ENCODE measurements around the gene HNRNPM.
A peak's percentile ranks its signal among the peaks of the same experiment; 100 is the strongest.
"Not testable (repeated sequence)": the region's sequence is repeated elsewhere in the genome, so short reads cannot be mapped to it uniquely, and the experiment has no call there.

HNRNPM gene, protein sequence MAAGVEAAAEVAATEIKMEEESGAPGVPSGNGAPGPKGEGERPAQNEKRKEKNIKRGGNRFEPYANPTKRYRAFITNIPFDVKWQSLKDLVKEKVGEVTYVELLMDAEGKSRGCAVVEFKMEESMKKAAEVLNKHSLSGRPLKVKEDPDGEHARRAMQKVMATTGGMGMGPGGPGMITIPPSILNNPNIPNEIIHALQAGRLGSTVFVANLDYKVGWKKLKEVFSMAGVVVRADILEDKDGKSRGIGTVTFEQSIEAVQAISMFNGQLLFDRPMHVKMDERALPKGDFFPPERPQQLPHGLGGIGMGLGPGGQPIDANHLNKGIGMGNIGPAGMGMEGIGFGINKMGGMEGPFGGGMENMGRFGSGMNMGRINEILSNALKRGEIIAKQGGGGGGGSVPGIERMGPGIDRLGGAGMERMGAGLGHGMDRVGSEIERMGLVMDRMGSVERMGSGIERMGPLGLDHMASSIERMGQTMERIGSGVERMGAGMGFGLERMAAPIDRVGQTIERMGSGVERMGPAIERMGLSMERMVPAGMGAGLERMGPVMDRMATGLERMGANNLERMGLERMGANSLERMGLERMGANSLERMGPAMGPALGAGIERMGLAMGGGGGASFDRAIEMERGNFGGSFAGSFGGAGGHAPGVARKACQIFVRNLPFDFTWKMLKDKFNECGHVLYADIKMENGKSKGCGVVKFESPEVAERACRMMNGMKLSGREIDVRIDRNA

DNA sequence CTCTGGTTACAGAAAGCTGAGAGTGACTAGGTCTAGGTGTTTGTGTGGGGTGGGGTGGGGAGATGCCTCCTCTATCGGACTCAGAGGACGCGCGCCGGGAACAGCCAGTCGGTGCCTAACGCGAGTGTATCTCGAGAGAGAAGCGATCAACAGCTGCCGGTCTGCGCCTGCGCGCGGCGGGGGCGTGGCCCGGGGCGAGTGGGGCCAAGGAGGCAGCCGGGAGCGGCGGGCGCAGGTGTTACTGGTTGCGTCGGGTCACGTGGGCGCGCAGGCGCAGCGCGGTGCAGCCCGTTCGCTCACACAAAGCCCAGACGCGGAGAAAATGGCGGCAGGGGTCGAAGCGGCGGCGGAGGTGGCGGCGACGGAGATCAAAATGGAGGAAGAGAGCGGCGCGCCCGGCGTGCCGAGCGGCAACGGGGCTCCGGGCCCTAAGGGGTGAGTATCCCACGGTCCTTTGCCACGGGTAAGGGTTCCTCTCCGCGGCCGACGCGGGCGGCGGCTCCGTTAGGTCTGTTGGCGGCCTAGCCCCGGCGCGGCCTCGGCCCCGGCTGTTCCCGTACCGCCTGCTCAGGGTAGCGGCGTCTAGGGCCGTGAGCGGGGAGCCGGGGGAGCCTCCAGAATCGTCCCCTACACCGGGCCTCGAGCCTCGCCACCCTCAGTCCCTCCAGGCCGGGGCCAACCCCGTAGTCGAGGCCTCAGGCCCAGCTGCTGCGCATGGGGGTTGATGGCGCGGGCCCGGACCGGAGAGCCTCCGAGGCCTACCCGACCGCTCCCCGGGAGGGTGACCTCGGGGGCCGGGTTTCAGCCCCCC, at the start of gene HNRNPM:
TSS of gene HNRNPM (plus strand) at position 299 of the 811 bp plus-strand sequence. CDS start at position 323, 24 bp downstream.
- peak; percentile 76 for DNase-seq

DNA sequence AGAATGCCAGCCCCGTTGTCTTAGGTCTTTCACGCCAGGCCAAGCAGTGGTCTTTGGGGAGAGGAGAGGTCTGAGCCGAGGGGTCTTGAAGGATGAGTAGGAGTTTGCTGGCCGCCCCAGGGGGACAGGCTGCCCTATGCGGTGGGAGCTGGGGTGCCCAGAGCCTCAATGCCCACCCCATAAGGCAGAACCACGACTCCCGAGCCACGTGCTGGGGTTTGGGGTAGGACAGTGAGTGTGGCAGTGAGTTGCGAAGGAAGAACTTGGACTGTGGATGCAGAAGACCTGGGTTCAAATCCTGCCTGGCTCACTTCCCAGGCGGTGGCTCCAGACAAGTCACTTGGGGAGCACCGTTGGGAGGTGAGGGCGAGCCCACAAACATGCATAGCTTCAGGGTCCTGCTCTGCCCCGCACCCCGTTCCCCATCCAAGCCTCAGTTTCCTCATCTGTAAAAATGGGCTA, 49.1 kb upstream of the HNRNPM start:
- no peak for DNase-seq

DNA sequence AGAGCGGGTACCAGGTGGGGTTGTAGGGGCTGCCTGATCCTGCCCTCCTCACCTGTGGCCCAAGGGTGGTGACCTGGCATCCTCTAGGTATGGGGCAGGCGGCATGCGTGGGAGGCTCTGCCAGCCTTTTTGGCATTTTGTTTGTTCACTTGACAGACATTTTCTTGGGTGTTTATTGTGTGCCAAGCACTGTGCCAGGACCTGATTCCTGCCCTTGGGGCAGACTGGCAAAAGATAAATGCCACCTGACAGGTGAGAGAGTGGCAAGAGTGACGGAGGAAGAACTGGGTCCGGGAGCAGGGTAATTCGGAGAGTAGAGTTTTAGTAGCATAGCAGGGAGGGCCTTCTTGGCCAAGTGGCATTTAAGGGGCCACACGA, 48.6 kb upstream of the HNRNPM start:
- no peak for DNase-seq

DNA sequence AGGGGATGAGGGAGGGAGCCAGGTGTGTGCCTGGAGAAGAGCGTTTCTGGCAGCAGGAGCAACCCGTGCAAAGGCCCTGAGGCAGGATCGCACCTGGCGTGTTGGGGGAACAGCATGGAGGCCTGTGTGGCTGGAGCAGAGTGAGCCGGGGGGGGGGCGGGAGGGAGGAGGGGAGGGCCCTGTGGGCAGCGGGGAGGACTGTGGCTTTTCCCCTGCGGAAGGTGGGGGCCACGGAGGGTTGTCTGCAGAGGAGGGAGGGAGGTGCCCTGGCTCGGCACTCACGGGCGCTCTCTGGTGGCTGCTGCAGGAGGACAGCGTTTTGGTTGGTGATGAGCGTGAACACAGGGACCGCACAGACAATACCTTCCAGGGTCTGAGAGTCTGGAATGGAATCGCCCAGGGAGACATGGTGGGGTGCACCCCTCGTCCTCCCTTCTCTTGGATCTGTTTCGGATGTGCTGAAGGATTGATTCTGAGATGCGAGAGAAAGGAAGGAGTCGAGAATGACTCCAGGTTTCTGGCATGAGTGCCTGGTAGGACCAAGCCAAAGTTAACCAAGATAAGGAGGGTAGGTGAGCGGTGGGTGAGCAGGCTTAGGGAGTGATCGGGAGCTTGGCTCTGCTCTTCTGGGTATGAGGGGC, 48.1 kb upstream of the HNRNPM start:
- no peak for DNase-seq

DNA sequence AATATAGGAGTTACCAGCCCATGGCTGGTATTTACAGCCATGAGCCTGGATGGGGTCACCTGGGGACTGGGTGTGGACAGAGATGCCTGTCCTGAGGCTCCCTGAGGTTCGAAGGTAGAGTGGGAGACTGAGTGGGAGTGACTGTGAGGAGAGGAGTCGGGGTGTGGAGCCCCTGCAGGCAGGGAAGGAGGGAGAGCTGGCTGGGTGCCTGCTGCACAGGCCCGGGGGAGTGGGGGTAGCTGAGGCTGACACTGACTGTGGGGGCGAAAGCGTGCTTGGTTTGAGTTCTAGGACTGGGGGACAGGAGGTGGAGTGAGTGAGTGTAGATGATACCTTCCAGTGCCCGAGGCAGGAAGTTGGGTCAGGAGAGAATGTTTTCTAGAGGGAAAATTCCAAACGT, 47.5 kb upstream of the HNRNPM start:
- DNase-seq = no peak

DNA sequence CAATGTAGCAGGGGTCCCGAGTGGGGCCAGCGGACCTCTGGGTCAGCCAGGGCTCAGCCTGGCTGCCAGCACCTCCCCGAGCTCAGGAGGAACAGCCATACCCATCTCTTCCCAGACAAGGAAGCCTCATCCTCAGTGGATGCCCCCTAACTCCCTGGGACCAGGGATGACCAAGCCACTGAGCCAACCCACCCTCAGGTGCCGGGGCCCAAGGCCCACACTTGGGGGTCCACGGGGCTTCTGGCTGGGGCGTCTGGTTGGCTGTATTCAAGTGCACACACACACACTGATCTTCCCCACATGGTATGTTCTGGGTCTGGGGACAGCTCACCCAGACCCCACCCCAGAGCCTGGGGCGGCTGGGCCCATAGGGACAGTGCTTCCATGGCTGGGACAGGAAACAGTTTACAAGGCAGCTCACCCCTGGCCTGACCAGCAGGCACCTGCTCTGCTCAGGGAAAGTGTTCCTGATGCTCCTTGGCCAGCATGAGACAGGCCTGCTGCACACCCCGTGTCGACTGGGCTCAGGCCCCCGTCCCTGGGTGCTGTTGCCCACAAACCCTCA, 46.9 kb upstream of the HNRNPM start:
- no peak for DNase-seq

DNA sequence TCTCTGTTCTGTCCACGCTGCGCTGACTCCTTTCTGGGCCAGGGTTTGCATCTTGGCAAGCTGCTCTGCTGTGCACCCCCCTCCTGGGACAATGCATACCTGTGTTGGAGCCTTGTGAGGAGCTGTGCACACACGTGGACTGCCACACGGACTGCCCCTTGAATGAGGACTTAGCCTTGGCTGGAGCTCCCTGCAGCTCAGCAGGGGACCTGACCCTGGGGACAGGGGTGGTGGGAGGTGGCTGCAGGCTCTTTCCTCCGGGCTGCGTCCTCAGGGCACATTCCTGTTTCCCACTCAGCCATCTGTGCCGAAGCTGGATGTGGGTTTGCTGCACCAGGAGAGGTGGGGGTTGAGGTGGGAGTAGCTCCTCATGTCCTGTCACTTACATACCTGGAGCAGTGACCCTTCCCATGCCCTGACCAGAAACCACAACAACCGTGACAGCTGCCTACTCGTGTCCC, 46.4 kb upstream of the HNRNPM start:
- no peak for DNase-seq

DNA sequence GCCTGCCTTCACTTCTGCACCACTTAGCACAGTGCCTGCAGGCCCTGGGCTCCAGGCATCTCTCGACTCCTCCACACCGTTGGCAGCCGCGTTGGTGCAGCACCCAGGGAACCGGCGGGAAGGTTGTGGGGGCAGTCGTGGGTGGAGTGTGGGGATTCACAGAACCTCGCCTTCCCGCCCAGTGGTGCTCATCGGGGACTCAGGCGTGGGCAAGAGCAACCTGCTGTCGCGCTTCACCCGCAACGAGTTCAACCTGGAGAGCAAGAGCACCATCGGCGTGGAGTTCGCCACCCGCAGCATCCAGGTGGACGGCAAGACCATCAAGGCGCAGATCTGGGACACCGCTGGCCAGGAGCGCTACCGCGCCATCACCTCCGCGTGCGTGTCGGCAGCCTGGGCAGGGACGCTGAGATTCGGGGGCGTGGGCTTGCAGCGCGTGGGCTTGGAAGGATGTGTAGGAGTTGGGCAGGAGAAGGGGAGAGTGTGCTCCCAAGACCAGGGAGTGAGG, 45.0 kb upstream of the HNRNPM start:
- no peak for DNase-seq

DNA sequence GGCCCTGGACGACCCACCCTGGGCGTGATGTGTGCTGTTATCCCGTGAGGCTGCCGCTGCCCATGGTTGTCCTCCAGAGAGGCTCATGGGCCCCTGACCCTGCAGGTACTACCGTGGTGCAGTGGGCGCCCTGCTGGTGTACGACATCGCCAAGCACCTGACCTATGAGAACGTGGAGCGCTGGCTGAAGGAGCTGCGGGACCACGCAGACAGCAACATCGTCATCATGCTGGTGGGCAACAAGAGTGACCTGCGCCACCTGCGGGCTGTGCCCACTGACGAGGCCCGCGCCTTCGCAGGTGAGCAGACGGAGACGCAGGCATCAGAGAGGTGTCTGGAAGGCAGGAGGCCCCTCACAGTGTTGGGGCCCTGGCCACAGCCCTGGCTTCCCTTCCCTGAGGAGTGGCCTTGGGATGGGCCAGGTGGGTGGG, 42.8 kb upstream of the HNRNPM start:
- no peak for DNase-seq

DNA sequence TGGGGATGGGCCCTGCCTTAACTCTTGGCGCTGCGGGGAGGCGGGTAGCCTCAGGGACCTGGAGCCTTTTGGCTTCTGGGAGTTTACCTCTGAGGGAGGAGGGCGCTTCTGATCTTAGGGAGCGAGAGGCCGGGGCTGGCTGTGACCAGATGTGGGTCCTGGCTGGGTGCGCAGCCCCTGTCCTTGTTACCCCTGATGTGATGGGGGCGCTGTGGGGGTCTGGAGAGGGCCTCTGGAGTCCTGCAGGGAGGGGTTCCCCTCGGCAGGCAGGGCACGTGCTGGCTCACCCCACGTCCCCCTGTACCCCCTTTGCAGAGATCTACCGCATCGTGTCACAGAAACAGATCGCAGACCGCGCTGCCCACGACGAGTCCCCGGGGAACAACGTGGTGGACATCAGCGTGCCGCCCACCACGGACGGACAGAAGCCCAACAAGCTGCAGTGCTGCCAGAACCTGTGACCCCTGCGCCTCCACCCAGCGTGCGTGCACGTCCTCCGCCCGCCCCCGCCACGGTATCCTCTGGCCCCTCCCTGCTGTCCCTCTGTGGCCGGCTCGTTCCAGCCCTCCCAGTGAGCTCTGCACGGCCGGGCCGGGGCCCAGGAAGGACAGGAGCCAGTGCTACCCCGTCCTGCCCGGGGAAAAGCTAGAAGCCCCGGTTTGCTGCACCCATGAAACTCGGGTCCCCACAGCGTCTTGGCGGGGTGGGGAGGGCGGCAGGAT, 41.5 kb upstream of the HNRNPM start:
- no peak for DNase-seq

DNA sequence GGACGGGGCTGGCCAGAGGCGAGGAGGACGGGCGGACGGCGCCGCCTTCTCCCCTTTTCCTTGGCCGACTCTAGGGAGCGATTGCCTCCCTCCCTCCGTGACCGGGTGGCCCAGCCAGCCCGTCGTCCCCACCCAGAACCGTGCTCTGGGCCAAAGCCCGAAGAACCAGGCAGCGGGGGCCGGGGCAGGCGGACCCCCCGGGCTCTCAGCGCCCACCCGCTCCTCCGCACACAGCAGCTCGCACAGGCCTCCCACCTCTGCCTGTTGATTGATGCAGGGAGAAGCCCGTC, 41.0 kb upstream of the HNRNPM start:
- DNase-seq = no peak

DNA sequence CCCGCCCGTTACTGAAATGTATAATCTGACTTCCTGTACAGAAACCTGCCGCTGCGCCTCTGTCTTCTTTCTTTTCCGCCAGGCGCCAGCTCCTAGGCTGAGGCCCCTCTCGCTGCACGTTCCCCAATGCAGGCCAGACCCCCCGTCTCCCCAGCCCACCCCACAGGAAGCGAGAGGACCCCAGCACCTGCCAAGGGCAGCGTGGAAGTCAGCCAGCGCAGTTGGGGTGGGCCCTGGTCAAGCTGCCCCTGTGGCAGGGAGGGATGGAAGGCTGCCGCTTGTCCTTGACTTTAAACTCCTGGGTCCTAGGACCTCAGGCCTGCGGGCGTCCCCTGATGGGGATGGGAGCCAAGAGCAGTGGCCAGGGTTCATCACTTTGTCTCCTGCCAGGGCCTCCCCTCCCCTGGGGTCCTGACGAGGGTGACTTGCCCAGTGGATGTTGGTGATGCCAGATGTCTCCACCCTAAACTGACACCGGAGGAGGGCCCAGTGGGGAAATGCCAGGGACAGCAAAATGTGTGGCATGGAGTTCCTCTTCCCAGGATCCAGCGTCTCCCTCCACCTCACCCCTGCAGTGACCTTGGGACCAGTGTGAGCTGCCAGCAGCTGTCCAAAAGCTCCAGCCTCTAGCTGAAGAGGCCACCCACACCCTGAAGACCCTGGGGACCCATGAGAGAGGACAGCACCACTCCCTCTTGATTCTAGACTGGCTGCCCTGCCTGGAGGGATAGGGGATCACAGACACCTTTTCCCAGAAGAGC, 40.2 kb upstream of the HNRNPM start:
- DNase-seq = no peak

DNA sequence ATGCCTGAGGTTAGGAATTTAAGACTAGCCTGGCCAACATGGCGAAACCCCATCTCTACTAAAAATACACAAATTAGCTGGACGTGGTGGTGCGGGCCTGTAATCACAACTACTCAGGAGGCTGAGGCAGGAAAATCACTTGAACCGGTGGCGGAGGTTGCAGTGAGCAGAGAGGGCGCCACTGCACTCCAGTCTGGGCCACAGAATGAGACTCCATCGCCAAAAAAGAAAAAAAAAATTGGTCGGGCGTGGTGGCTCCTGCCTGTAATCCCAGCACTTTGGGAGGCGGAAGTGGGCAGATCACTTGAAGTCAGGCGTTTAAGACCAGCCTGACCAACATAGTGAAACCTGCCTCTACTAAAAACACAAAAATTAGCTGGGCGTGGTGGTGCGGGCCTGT, 34.1 kb upstream of the HNRNPM start:
- DNase-seq = not testable (repeated sequence)

DNA sequence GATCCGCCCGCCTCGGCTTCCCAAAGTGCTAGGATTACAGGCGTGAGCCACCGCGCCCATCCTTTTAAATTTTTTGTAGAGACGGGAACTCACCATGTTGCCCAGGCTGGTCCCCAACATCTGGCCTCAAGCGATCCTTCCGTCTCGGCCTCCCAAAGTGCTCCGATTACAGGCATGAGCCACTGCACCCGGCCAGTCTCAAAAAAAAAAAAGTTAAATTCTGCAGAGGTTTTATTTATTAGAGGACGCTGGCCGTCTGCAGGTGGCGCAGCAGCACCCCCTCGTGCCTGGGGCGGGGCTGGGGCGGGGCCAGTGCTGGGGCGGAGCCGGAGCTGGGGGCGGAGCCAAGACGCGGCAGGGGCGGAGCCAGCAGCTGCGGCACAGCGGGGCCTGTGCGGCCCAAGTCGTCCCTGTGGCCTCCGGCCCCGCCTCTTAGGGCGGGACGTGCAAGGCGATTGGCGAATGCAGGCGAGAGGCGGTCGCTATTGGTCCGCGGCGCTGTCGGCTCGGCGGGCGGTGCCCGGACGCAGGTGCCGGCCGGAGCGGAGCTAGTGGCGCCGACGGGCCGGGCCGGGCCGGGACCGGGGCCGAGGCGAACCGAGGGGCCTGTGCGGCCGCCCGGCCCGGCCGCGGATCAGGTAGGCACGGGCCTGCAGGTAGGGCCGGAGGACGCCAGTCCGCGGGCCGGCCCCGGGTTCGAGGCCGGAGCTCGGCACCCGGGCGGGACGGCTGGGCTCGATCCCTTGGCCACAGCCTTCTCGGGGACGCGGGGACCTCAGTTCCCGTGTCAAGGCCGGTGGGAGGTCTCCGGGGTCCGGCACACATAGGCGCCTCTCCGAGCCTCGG, 31.8 kb upstream of the HNRNPM start, which contains the start of gene MARCHF2:
TSS of gene MARCHF2 (plus strand) at position 523 of the 846 bp plus-strand sequence. CDS start 8,536 bp downstream, outside the sequence.
- peak; percentile 55 for DNase-seq

DNA sequence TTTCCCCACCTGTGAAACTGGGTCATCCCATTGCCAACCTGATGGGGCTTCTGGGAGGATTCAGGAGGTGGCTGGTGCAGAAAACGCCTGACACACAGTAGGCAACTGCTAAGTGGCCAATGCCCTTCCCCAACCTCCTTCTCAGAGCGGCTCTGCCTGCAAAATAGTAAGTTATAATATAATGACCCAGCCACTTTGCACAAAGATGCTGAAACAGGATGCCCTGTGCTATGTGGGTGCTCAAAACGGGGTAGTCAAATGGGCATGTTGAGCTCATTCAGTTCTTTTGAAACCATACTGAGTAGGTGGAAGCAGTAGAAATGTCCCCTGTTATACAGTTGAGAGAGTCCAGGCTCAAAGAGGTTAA, 31.2 kb upstream of the HNRNPM start:
- DNase-seq = no peak

DNA sequence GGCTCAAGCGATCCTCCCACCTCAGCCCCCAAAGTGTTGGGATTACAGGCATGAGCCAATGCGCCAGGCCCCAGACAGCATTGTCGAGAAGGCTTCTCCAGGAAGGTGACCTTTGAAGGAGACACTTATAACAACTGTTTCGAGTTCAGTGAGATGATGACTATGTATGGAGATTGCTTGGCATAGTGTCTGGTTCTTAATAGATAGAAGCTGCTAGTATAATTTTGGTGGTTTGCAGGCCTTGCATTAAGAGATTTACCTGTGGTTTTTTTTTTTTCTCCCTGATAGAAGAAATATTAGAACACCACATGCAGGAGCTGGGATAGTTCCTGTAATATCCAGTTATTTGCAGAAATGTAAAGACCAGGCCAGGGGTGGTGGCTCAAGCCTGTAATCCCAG, 28.0 kb upstream of the HNRNPM start:
- DNase-seq = no peak

DNA sequence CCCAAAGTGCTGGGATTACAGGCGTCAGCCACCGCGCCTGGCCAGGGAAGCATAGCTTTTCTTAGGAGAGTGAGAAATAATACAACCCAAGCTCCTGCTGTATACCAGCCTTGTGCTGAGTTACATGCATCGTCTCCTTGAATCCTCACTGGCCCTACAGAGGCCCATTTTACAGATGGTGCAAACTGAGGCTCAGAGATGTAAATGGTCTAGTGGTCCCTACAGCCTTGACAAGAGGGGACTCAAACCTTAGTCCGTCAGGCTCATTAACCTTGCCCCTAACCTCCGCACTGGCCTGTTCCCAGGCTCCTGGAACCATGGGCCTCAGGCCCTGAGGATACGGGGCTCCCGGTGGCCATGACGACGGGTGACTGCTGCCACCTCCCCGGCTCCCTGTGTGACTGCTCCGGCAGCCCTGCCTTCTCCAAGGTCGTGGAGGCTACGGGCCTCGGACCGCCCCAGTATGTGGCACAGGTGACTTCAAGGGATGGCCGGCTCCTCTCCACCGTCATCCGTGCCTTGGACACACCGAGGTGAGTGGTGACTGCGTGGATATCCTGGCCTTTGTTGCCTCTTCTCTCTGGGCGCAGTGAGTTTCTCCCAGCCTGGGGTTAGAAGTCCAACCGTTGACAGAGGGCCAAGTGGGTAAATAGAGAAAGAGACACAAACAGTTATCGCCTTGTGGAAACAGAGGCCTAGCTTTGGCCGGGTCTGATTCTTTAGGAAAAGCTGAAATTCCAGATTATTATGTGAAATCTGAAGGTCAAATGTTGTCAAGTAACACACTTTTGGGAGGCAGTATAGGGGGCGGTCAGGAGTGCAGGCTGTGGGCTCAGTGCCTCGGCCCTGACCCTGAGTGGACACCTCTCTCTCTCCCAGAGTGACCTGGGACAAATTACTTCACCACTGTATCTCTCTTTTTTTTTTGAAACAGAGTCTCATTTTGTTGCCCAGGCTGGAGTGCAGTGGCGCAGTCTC, 23.0 kb upstream of the HNRNPM start:
- DNase-seq = no peak

DNA sequence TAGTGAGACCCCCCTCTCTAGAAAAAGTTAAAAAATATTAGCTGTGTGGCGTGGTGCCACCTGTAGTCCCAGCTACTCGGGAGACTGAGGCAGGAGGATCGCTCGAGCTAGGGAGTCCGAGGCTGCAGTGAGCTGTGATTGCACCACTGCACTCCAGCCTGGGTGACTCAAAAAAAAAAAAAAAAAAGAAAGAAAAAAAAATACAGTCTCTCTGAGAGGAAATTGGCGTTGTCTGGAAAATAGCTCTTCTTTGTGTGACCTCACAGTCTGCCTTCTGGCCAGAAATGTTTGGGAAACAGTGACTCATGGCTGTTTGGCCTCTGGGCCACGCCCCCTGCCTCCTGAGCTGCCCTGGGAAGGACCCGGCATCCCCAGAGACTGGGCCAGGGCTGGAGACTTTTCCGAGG, 21.0 kb upstream of the HNRNPM start:
- no peak for DNase-seq

DNA sequence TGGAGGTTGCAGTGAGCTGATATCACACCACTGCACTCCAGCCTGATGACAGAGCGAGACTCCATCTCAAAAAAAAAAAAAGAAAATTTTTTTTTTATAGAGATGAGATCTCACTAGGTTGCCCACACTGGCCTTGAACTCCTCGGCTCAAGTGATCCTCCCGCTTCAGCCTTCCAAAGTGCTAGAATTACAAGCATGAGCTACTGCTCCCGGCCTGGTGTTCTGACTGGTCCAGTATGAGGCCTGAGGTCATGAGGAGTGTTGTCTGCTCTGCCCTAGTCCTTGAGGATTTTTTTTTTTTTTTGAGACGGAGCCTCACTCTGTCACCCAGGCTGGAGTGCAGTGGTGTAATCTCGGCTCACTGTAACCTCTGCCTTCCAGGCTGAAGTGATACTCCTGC, 19.4 kb upstream of the HNRNPM start:
- DNase-seq = not testable (repeated sequence)
